Effector memory CD4-positive, alpha-beta T cell (primary cell): ENCODE data around the gene IDUA.

ENCODE experiments used
- DNase-seq, 3 donors: peaks; one replicate each; pipeline ENCODE4 v3.0.0-alpha.2; 2020
- H3K27ac ChIP-seq: 2 replicates; pipeline ENCODE4 v1.7.0; 2013; ENCODE audit warnings: mild to moderate bottlenecking, low read length, moderate library complexity; ENCODE audit not compliant: insufficient read depth, poor library complexity, severe bottlenecking
- H3K27me3 ChIP-seq: replicated peaks from 2 replicates; pipeline ENCODE4 v1.7.0; 2013; ENCODE audit warnings: mild to moderate bottlenecking, low read length; ENCODE audit not compliant: insufficient read depth, control insufficient read depth, poor library complexity, severe bottlenecking
- H3K36me3 ChIP-seq: 2 replicates; pipeline ENCODE4 v1.7.0; 2013; ENCODE audit warnings: mild to moderate bottlenecking, low read length, moderate library complexity; ENCODE audit not compliant: control insufficient read depth, insufficient read depth
- H3K4me1 ChIP-seq: 2 replicates; pipeline ENCODE4 v1.7.0; 2013; ENCODE audit warnings: low read length, mild to moderate bottlenecking; ENCODE audit not compliant: control insufficient read depth, insufficient read depth, poor library complexity, severe bottlenecking
- H3K4me3 ChIP-seq: 2 replicates; pipeline ENCODE4 v1.7.0; 2013; ENCODE audit warnings: low read length, low read depth, mild to moderate bottlenecking; ENCODE audit not compliant: insufficient read depth, poor library complexity, severe bottlenecking
- H3K9me3 ChIP-seq: 2 replicates; pipeline ENCODE4 v1.7.0; 2013; ENCODE audit warnings: mild to moderate bottlenecking, low read length, moderate library complexity; ENCODE audit not compliant: control insufficient read depth

IDUA gene

GRCh38 chr4:1019729-1020470 is 33.1 kb downstream of the IDUA start:
- no peak overlapping the region for H3K27ac ChIP-seq
- H3K9me3 ChIP-seq, result no peaks in the 10 kb centered on the region
- H3K27me3 ChIP-seq, result no peaks in the 10 kb centered on the region
- no peak overlapping the region for H3K4me3 ChIP-seq
- no peak for DNase-seq
- H3K36me3 ChIP-seq, result peaks cover 3% of the 10 kb centered on the region
- H3K4me1 ChIP-seq, result peaks cover 6% of the 10 kb centered on the region

GRCh38 chr4:1021386-1022050 is 34.7 kb downstream of the IDUA start:
- no peak for DNase-seq
- Histone ChIP-seq H3K4me3 (no peak overlapping the region), H3K27ac (no peak overlapping the region), H3K9me3 (no peaks in the 10 kb centered on the region), H3K36me3 (peaks cover 5% of the 10 kb centered on the region), H3K4me1 (peaks cover 6% of the 10 kb centered on the region), H3K27me3 (no peaks in the 10 kb centered on the region)

GRCh38 chr4:1022051-1022738 is 35.4 kb downstream of the IDUA start:
- DNase-seq, result no peak
- Histone ChIP-seq H3K4me1 (peaks cover 6% of the 10 kb centered on the region), H3K27me3 (no peaks in the 10 kb centered on the region), H3K27ac (no peak overlapping the region), H3K4me3 (no peak overlapping the region), H3K36me3 (peaks cover 5% of the 10 kb centered on the region), H3K9me3 (no peaks in the 10 kb centered on the region)

- Histone ChIP-seq H3K27me3 (no peaks in the 10 kb centered on the region), H3K4me3 (no peak overlapping the region), H3K4me1 (peaks cover 6% of the 10 kb centered on the region), H3K9me3 (no peaks in the 10 kb centered on the region), H3K27ac (no peak overlapping the region), H3K36me3 (peaks cover 5% of the 10 kb centered on the region)
- no peak for DNase-seq
Measured at GRCh38 chr4:1022739-1023066, 35.9 kb downstream of the IDUA start.

- no peak for DNase-seq
- Histone ChIP-seq H3K27ac (no peak overlapping the region), H3K4me1 (peaks cover 6% of the 10 kb centered on the region), H3K9me3 (no peaks in the 10 kb centered on the region), H3K27me3 (no peaks in the 10 kb centered on the region), H3K4me3 (no peak overlapping the region), H3K36me3 (peaks cover 5% of the 10 kb centered on the region)
Measured at GRCh38 chr4:1023075-1023640, 36.3 kb downstream of the IDUA start.

- DNase-seq, result no peak
- H3K4me1 ChIP-seq, result peaks cover 6% of the 10 kb centered on the region
- no peak overlapping the region for H3K4me3 ChIP-seq
- H3K36me3 ChIP-seq, result peaks cover 5% of the 10 kb centered on the region
- no peaks in the 10 kb centered on the region for H3K9me3 ChIP-seq
- H3K27ac ChIP-seq, result no peak overlapping the region
- H3K27me3 ChIP-seq, result no peaks in the 10 kb centered on the region
Measured at GRCh38 chr4:1023895-1024740, 37.3 kb downstream of the IDUA start.

- H3K36me3 ChIP-seq, result peaks cover 5% of the 10 kb centered on the region
- H3K27ac ChIP-seq, result no peak overlapping the region
- no peak for DNase-seq
- H3K4me3 ChIP-seq, result no peak overlapping the region
- no peaks in the 10 kb centered on the region for H3K27me3 ChIP-seq
- no peaks in the 10 kb centered on the region for H3K9me3 ChIP-seq
- H3K4me1 ChIP-seq, result peaks cover 4% of the 10 kb centered on the region
Measured at GRCh38 chr4:1024882-1025545, 38.2 kb downstream of the IDUA start.

GRCh38 chr4:1026115-1026514 is 39.3 kb downstream of the IDUA start:
- Histone ChIP-seq H3K36me3 (peaks cover 5% of the 10 kb centered on the region), H3K27ac (no peak overlapping the region)
- DNase-seq, result peak in 1 of 3 donors; percentile 23

GRCh38 chr4:1027219-1027914 is 40.5 kb downstream of the IDUA start:
- Histone ChIP-seq H3K4me1 (no peaks in the 10 kb centered on the region), H3K9me3 (no peaks in the 10 kb centered on the region), H3K27ac (no peak overlapping the region), H3K27me3 (no peaks in the 10 kb centered on the region), H3K36me3 (peaks cover 5% of the 10 kb centered on the region), H3K4me3 (no peak overlapping the region)
- DNase-seq, result no peak

More at GRCh38 chr4:1026115-1026514, 39.3 kb downstream of the IDUA start:
- H3K4me3 ChIP-seq, result no peak overlapping the region
- H3K27me3 ChIP-seq, result no peaks in the 10 kb centered on the region
- no peaks in the 10 kb centered on the region for H3K4me1 ChIP-seq
- no peaks in the 10 kb centered on the region for H3K9me3 ChIP-seq
